Erythroblast (primary cell): ENCODE results near the gene CD244.

Source experiments
- GATA1 ChIP-seq: IDR thresholded peaks from 2 replicates; pipeline ENCODE4 v1.6.1; 2011; ENCODE audit warnings: low read depth, mild to moderate bottlenecking, control low read depth, low read length, moderate library complexity
- POLR2A ChIP-seq: IDR thresholded peaks from 2 replicates; pipeline ENCODE4 v1.6.1; 2011; ENCODE audit warnings: mild to moderate bottlenecking, low read length

DNA sequence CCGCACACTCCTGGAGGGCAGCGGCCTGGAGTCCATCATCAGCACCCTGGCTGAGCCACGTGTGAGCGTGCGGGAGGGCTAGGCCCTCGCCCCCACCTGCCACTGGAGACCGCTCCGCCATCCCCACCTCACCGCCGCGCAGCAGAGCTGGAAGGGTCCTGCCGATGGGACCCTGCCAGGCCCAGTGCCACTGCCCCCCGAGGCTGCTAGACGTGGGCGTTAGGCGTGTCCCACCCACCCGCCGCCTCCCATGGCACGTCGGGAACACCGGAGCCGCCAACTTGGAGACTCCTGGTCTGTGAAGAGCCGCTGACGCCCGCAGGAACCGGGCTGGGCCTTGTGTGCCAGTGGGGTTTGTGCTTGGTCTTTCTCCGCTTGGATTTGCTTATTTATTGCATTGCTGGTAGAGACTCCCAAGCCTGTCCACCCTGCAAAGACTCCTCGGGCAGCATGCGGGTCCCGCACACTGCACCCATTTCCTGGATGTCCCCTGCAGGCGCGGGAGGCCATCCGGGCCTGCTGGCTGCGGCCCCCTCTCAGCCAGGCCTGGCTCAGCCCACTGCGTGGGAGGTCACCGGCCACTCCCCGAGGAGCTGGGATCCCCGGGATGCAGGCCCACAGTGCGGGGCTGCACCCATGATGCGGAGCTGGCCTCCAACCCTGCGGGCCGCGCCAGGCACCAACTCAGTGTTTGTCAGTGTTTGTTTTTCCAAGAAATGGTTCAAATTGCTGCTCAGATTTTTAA is 60.7 kb downstream of the CD244 start:
- no peak for TF ChIP-seq POLR2A
- no peak for TF ChIP-seq GATA1
